Measurements from ENCODE around the gene BEND6.
"Not testable (repeated sequence)": the region's sequence is repeated elsewhere in the genome, so short reads cannot be mapped to it uniquely, and the experiment has no call there.

The BEND6 gene

GRCh38 chr6:56963793-56964192, 8.9 kb downstream of the BEND6 start:
- Histone ChIP-seq H3K27ac (no peak overlapping the region), H3K4me3 (no peak overlapping the region)

GRCh38 chr6:56965126-56965525, 10.2 kb downstream of the BEND6 start:
- Histone ChIP-seq H3K27ac (no peak overlapping the region), H3K4me3 (no peak overlapping the region)

GRCh38 chr6:56970849-56971248, 15.9 kb downstream of the BEND6 start:
- Histone ChIP-seq H3K27ac (no peak overlapping the region), H3K4me3 (no peak overlapping the region)

- no peak overlapping the region for H3K27ac ChIP-seq
- H3K4me3 ChIP-seq: no peak overlapping the region
Measured at GRCh38 chr6:56977192-56977591, 22.3 kb downstream of the BEND6 start.

- Histone ChIP-seq H3K27ac (no peak overlapping the region), H3K4me3 (no peak overlapping the region)
Measured at GRCh38 chr6:56978530-56978929, 23.6 kb downstream of the BEND6 start.

- H3K27ac ChIP-seq: no peak overlapping the region
- H3K4me3 ChIP-seq: no peak overlapping the region
Measured at GRCh38 chr6:56984361-56984760, 29.5 kb downstream of the BEND6 start.

- H3K4me3 ChIP-seq: no peak overlapping the region
Measured at GRCh38 chr6:56984884-56985283, 30.0 kb downstream of the BEND6 start.

GRCh38 chr6:56986611-56987010, 31.7 kb downstream of the BEND6 start:
- no peak overlapping the region for H3K27ac ChIP-seq
- no peak overlapping the region for H3K4me3 ChIP-seq

More at GRCh38 chr6:56984884-56985283, 30.0 kb downstream of the BEND6 start:
- H3K27ac ChIP-seq: peak overlapping the region in 1 of 21 experiments; percentile 5

- Histone ChIP-seq H3K27ac (no peak overlapping the region), H3K4me3 (no peak overlapping the region)
Measured at GRCh38 chr6:56988145-56988544, 33.2 kb downstream of the BEND6 start.

GRCh38 chr6:56992036-56992435, 37.1 kb downstream of the BEND6 start:
- Histone ChIP-seq H3K27ac (no peak overlapping the region), H3K4me3 (no peak overlapping the region)

- Histone ChIP-seq H3K27ac (no peak overlapping the region), H3K4me3 (no peak overlapping the region)
Measured at GRCh38 chr6:56992703-56993102, 37.8 kb downstream of the BEND6 start.

- H3K4me3 ChIP-seq: no peak overlapping the region
- H3K27ac ChIP-seq: no peak overlapping the region
Measured at GRCh38 chr6:56995347-56995902, 40.5 kb downstream of the BEND6 start.

- H3K4me3 ChIP-seq: no peak overlapping the region
Measured at GRCh38 chr6:56996401-56996800, 41.5 kb downstream of the BEND6 start.

GRCh38 chr6:56999049-56999448, 44.1 kb downstream of the BEND6 start:
- Histone ChIP-seq H3K4me3 (no peak overlapping the region), H3K27ac (peak overlapping the region in 1 of 21 experiments; percentile 31)

More at GRCh38 chr6:56996401-56996800, 41.5 kb downstream of the BEND6 start:
- H3K27ac ChIP-seq: no peak overlapping the region

GRCh38 chr6:56999748-57000147, 44.8 kb downstream of the BEND6 start:
- not testable (repeated sequence) for H3K4me3 ChIP-seq, H3K27ac ChIP-seq

GRCh38 chr6:57002197-57002596, 47.3 kb downstream of the BEND6 start:
- Histone ChIP-seq H3K4me3 (no peak overlapping the region), H3K27ac (no peak overlapping the region)

- Histone ChIP-seq H3K27ac (no peak overlapping the region), H3K4me3 (no peak overlapping the region)
Measured at GRCh38 chr6:57004292-57004691, 49.4 kb downstream of the BEND6 start.

GRCh38 chr6:57006101-57006500, 51.2 kb downstream of the BEND6 start:
- H3K27ac ChIP-seq: no peak overlapping the region
- no peak overlapping the region for H3K4me3 ChIP-seq

GRCh38 chr6:57008069-57008468, 53.2 kb downstream of the BEND6 start:
- not testable (repeated sequence) for H3K4me3 ChIP-seq, H3K27ac ChIP-seq

GRCh38 chr6:57013521-57013926, 58.6 kb downstream of the BEND6 start:
- Histone ChIP-seq H3K4me3 (no peak overlapping the region), H3K27ac (no peak overlapping the region)

GRCh38 chr6:57017069-57017468, 62.2 kb downstream of the BEND6 start:
- no peak overlapping the region for H3K27ac ChIP-seq

GRCh38 chr6:57017841-57018240, 62.9 kb downstream of the BEND6 start:
- Histone ChIP-seq H3K27ac (no peak overlapping the region), H3K4me3 (no peak overlapping the region)

More at GRCh38 chr6:57017069-57017468, 62.2 kb downstream of the BEND6 start:
- no peak overlapping the region for H3K4me3 ChIP-seq

Measured in skin epidermis (tissue), 12 donors.